OCI-LY1 (cell line): ENCODE results near the gene NFIA.

Experiments
- H2AFZ ChIP-seq: fragments of 200-600 bp; sonication (generic), shearing (Covaris generic); 2 replicates; pipeline ENCODE4 v1.6.0; 2014; ENCODE audit warnings: antibody characterized with exemption, mild to moderate bottlenecking, low read length
- H3F3A ChIP-seq: fragments of 200-600 bp; sonication (generic), shearing (Covaris generic); 2 replicates; pipeline ENCODE4 v1.6.0; 2014; ENCODE audit warnings: mild to moderate bottlenecking, antibody characterized with exemption, low read length, moderate library complexity; ENCODE audit not compliant: insufficient read depth
- H3K27ac ChIP-seq: fragments of 200-600 bp; sonication (generic); 2 replicates; pipeline ENCODE4 v1.5.1; 2014; ENCODE audit warnings: low read length, mixed run types, mild to moderate bottlenecking, low read depth; ENCODE audit not compliant: poor library complexity, severe bottlenecking
- H3K27me3 ChIP-seq: fragments of 200-600 bp; sonication (generic); 2 replicates; pipeline ENCODE4 v1.6.0; 2014; ENCODE audit warnings: antibody characterized with exemption, mild to moderate bottlenecking, low read length, moderate library complexity; ENCODE audit not compliant: insufficient read depth
- H3K36me3 ChIP-seq: fragments of 200-600 bp; sonication (generic); 2 replicates; pipeline ENCODE4 v1.6.1; 2014; ENCODE audit warnings: mild to moderate bottlenecking, antibody characterized with exemption, low read length, moderate library complexity, mixed read lengths; ENCODE audit not compliant: insufficient read depth
- H3K4me1 ChIP-seq: fragments of 200-600 bp; sonication (generic); 2 replicates; pipeline ENCODE4 v1.5.1; 2014; ENCODE audit warnings: mild to moderate bottlenecking, low read length, moderate library complexity; ENCODE audit not compliant: insufficient read depth, severe bottlenecking
- H3K4me2 ChIP-seq: fragments of 200-600 bp; sonication (generic), shearing (Covaris generic); 2 replicates; pipeline ENCODE4 v1.6.1; 2014; ENCODE audit warnings: low read length
- H3K4me3 ChIP-seq: fragments of 200-600 bp; sonication (generic); 2 replicates; pipeline ENCODE4 v1.5.1; 2014; ENCODE audit warnings: low read length, low read depth, mild to moderate bottlenecking, mixed read lengths; ENCODE audit not compliant: poor library complexity, severe bottlenecking
- H3K79me2 ChIP-seq: fragments of 200-600 bp; shearing (Covaris generic); 2 replicates; pipeline ENCODE4 v1.6.1; 2016; ENCODE audit warnings: mixed run types, low read length, mixed read lengths; ENCODE audit not compliant: insufficient read depth
- H3K9ac ChIP-seq: fragments of 200-600 bp; sonication (generic), shearing (Covaris generic); 2 replicates; pipeline ENCODE4 v1.6.1; 2014; ENCODE audit warnings: mild to moderate bottlenecking, low read length, mixed read lengths
- H3K9me2 ChIP-seq: fragments of 200-600 bp; sonication (generic), shearing (Covaris generic); 2 replicates; pipeline ENCODE4 v1.6.1; 2014; ENCODE audit warnings: low read depth, mild to moderate bottlenecking, low read length, mixed read lengths
- H3K9me3 ChIP-seq: fragments of 200-600 bp; shearing (Covaris generic); 2 replicates; pipeline ENCODE4 v1.6.1; 2014; ENCODE audit warnings: low read length, mixed read lengths
- H4K20me1 ChIP-seq: fragments of 200-600 bp; sonication (generic), shearing (Covaris generic); 2 replicates; pipeline ENCODE4 v1.6.0; 2016; ENCODE audit warnings: mild to moderate bottlenecking, low read length; ENCODE audit not compliant: insufficient read depth
- CTCF ChIP-seq: fragments of 200-600 bp; sonication (generic), shearing (Covaris generic); IDR thresholded peaks from 2 replicates; pipeline ENCODE4 v1.5.1; 2017; ENCODE audit warnings: mild to moderate bottlenecking, antibody characterized with exemption, low read length, moderate library complexity, mixed read lengths
- EZH2 ChIP-seq: fragments of 200-600 bp; sonication (generic), shearing (Covaris generic); IDR thresholded peaks from 2 replicates; pipeline ENCODE4 v1.8.0; 2017; ENCODE audit warnings: borderline replicate concordance, mixed run types, mild to moderate bottlenecking, antibody characterized with exemption, low read length, moderate library complexity, mixed read lengths

NFIA gene

GRCh38 chr1:61139775-61140549 lies 57.6 kb downstream of the NFIA start:
- Histone ChIP-seq H3K9me3 (no peaks in the 10 kb centered on the region), H3K27me3 (no peaks in the 10 kb centered on the region), H2AFZ (no peak overlapping the region), H4K20me1 (no peaks in the 10 kb centered on the region), H3K4me3 (no peak overlapping the region), H3K79me2 (no peaks in the 10 kb centered on the region), H3F3A (no peaks in the 10 kb centered on the region), H3K4me2 (no peak overlapping the region), H3K9me2 (no peaks in the 10 kb centered on the region), H3K36me3 (no peaks in the 10 kb centered on the region), H3K4me1 (peaks cover 23% of the 10 kb centered on the region), H3K27ac (no peak overlapping the region), H3K9ac (no peak overlapping the region)
- no peak for TF ChIP-seq EZH2
- no peak for TF ChIP-seq CTCF

- Histone ChIP-seq H3K9ac (no peak overlapping the region), H3K27me3 (no peaks in the 10 kb centered on the region), H3K4me1 (peaks cover 16% of the 10 kb centered on the region), H3K9me2 (no peaks in the 10 kb centered on the region), H2AFZ (no peak overlapping the region), H3K4me3 (no peak overlapping the region), H3K9me3 (no peaks in the 10 kb centered on the region), H4K20me1 (no peaks in the 10 kb centered on the region), H3K36me3 (no peaks in the 10 kb centered on the region), H3K79me2 (no peaks in the 10 kb centered on the region), H3K27ac (no peak overlapping the region), H3F3A (no peaks in the 10 kb centered on the region), H3K4me2 (no peak overlapping the region)
- TF ChIP-seq CTCF (no peak), EZH2 (no peak)
Measured at GRCh38 chr1:61140778-61141177, 58.4 kb downstream of the NFIA start.

- Histone ChIP-seq H3F3A (no peaks in the 10 kb centered on the region), H4K20me1 (no peaks in the 10 kb centered on the region), H3K36me3 (0 out of 2 replicates have a peak, but pooled peaks cover 4% of the 10 kb centered on the region), H3K27me3 (no peaks in the 10 kb centered on the region), H3K9me2 (no peaks in the 10 kb centered on the region), H2AFZ (no peak overlapping the region), H3K4me3 (no peak overlapping the region), H3K4me1 (peaks cover 16% of the 10 kb centered on the region), H3K27ac (no peak overlapping the region), H3K9me3 (no peaks in the 10 kb centered on the region), H3K79me2 (no peaks in the 10 kb centered on the region), H3K4me2 (no peak overlapping the region), H3K9ac (no peak overlapping the region)
- no peak for TF ChIP-seq CTCF
- TF ChIP-seq EZH2, result no peak
Measured at GRCh38 chr1:61141288-61142042, 59.1 kb downstream of the NFIA start.
